Lower leg skin (tissue), 3 donors: ENCODE results near the gene NEGR1.

ENCODE experiments used
- CTCF ChIP-seq, 3 donors: fragments of 450-650 bp; IDR thresholded peaks; one replicate each; pipeline ENCODE4 v1.5.1; 2016; ENCODE audit warnings: antibody characterized with exemption in 3 of 3, mild to moderate bottlenecking in 3 of 3, moderate library complexity in 2 of 3
- POLR2A ChIP-seq, 2 donors: fragments of 450-650 bp; IDR thresholded peaks; one replicate each; pipeline ENCODE4 v1.6.1; 2016 to 2017; ENCODE audit warnings: antibody characterized with exemption in 2 of 2, mild to moderate bottlenecking in 1 of 2, moderate library complexity in 1 of 2

DNA sequence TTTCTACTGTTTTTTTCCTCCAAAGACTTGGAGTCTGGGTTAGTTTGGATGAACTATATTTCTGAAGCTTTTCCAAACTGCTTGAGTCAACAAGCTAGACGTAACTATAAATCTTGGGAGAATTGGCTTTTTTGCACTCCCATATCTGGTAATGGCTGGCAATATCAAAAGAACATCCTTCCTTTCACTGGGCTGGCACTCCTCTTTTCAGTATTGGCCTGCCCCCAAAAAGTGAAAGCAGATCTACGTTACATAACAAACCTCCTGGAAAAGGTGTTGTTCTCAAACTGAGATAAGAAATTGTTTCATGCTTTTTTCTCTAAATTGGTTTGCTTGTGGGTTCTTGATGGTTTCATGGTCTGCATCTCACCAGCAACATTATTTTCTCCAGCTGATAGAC, 499.3 kb downstream of the NEGR1 start:
- TF ChIP-seq CTCF (IDR thresholded peaks at IDR 0.05) (no peak), POLR2A (IDR thresholded peaks at IDR 0.05) (no peak)
